ENCODE results near the gene AOC3. TPM values are rescaled to one million over a fixed set of nuclear protein-coding genes. Genes with fewer than 3 reads are reported as not detected.

Gene AOC3
- total and polyA plus RNA-seq, 2 of the 13 experiments (the other 11 are each of a cell fraction or from before 2014, with no cell fraction given) = 8.7 to 51.7 TPM

GRCh38 chr17:42886283-42887176, 35.5 kb downstream of the AOC3 start (continued):
- peak; percentile 89; the same call in 1 of the 2 replicates for TF ChIP-seq DMTF1 (CRISPR knock-in tag; IDR thresholded peaks at IDR 0.05)
- TF ChIP-seq NR2F6 (IDR thresholded peaks at IDR 0.05) = peak; percentile 94
- TF ChIP-seq NR2F6 (CRISPR knock-in tag; IDR thresholded peaks at IDR 0.05) = peak; percentile 92
- no peak; the same call in none of the 2 replicates for TF ChIP-seq ZBED4 (CRISPR knock-in tag; IDR thresholded peaks at IDR 0.05; ENCODE audit: borderline replicate concordance)
- 0 out of 2 replicates have a peak, but pooled peaks have one; percentile 20 for TF ChIP-seq ZNF547 (CRISPR knock-in tag; IDR thresholded peaks at IDR 0.05)
- peak; percentile 63; the same call in 1 of the 2 replicates for TF ChIP-seq ZNF343 (CRISPR knock-in tag; IDR thresholded peaks at IDR 0.05)
- peak; percentile 54 for TF ChIP-seq TEAD3 (CRISPR knock-in tag; optimal IDR thresholded peaks at IDR 0.05; ENCODE audit: borderline replicate concordance)
- TF ChIP-seq RFXANK (CRISPR knock-in tag; IDR thresholded peaks at IDR 0.05) = 0 out of 2 replicates have a peak, but pooled peaks have one; percentile 16
- peak; percentile 86 for TF ChIP-seq FOSL2 (CRISPR knock-in tag; IDR thresholded peaks at IDR 0.05)
- TF ChIP-seq ZNF121 (CRISPR knock-in tag; IDR thresholded peaks at IDR 0.05) = no peak; the same call in 1 of the 2 replicates
- no peak for TF ChIP-seq ZNF383 (CRISPR knock-in tag; IDR thresholded peaks at IDR 0.05; ENCODE audit: borderline replicate concordance)
- TF ChIP-seq DR1 (CRISPR knock-in tag; IDR thresholded peaks at IDR 0.05) = no peak
- no peak for TF ChIP-seq ZNF10 (CRISPR knock-in tag; IDR thresholded peaks at IDR 0.05; ENCODE audit: borderline replicate concordance, low read depth)
- peak; percentile 74 for TF ChIP-seq CBFB (CRISPR knock-in tag; IDR thresholded peaks at IDR 0.05)
- no peak; the same call in 1 of the 2 replicates for TF ChIP-seq ZNF839 (CRISPR knock-in tag; IDR thresholded peaks at IDR 0.05; ENCODE audit: borderline replicate concordance)
- TF ChIP-seq NFKB2 (CRISPR knock-in tag; IDR thresholded peaks at IDR 0.05; ENCODE audit: borderline replicate concordance) = peak; percentile 72; the same call in 1 of the 2 replicates
- TF ChIP-seq NFKBIZ (CRISPR knock-in tag; IDR thresholded peaks at IDR 0.05) = peak; percentile 52; the same call in 1 of the 2 replicates
- peak; percentile 78 for TF ChIP-seq ZFX (CRISPR knock-in tag; IDR thresholded peaks at IDR 0.05; ENCODE audit: low read depth)
- peak; percentile 42; the same call in 1 of the 2 replicates for TF ChIP-seq YEATS2 (CRISPR knock-in tag; IDR thresholded peaks at IDR 0.05; ENCODE audit: borderline replicate concordance)
- TF ChIP-seq GPBP1L1 (CRISPR knock-in tag; IDR thresholded peaks at IDR 0.05) = no peak
- peak; percentile 75; the same call in 1 of the 2 replicates for TF ChIP-seq IRF1 (CRISPR knock-in tag; IDR thresholded peaks at IDR 0.05; ENCODE audit: low read depth)
- no peak; the same call in 1 of the 2 replicates for TF ChIP-seq NFYB (CRISPR knock-in tag; IDR thresholded peaks at IDR 0.05)

All from HepG2 (cell line).